ENCODE measurements around the gene POLR3H.

Gene POLR3H

GRCh38 chr22:41480397-41480735 lies 63.9 kb downstream of the POLR3H start:
- no peak for DNase-seq

- peak; percentile 11 for DNase-seq
These were observed 64.4 kb downstream of the POLR3H start for GRCh38 chr22:41479671-41480396.

GRCh38 chr22:41478891-41479521 lies 65.3 kb downstream of the POLR3H start:
- DNase-seq: no peak

- no peak for DNase-seq
These were observed 65.8 kb downstream of the POLR3H start for GRCh38 chr22:41478473-41478872.

Measured in NCI-H226 (cell line).